Prostate gland (tissue), 1 donor: Measurements from ENCODE around the gene TM7SF3.

ENCODE experiments used
- POLR2A ChIP-seq: fragments of 450-650 bp; IDR thresholded peaks from one replicate; pipeline ENCODE4 v1.6.1; 2016; ENCODE audit warnings: antibody characterized with exemption, mild to moderate bottlenecking
- POLR2AphosphoS5 ChIP-seq: sonication (generic); formaldehyde crosslinking; IDR thresholded peaks from one replicate; pipeline ENCODE4 v1.6.1; 2017; ENCODE audit warnings: antibody characterized with exemption

- TF ChIP-seq POLR2A, result no peak
- no peak for TF ChIP-seq POLR2AphosphoS5
Measured at GRCh38 chr12:27052742-27053141, 38.6 kb upstream of the TM7SF3 start.
